Hepatocyte (in vitro differentiated cells): ENCODE measurements around the gene TASOR2. TPM values are rescaled to one million over a fixed set of nuclear protein-coding genes. Genes with fewer than 3 reads are reported as not detected.

ENCODE experiments used
- DNase-seq: peaks from one replicate; pipeline ENCODE4 v3.0.0-alpha.2; 2016; ENCODE audit warnings: low spot score
- H2AFZ ChIP-seq: fragments of 200-600 bp; sonication (generic); 2 replicates; pipeline ENCODE4 v1.6.0; 2016; ENCODE audit warnings: antibody characterized with exemption, mild to moderate bottlenecking
- H3K27ac ChIP-seq: fragments of 200-600 bp; sonication (generic); 2 replicates; pipeline ENCODE4 v1.5.1; 2016; ENCODE audit warnings: mild to moderate bottlenecking
- H3K27me3 ChIP-seq: fragments of 200-600 bp; sonication (generic); 2 replicates; pipeline ENCODE4 v1.6.1; 2016
- H3K36me3 ChIP-seq: fragments of 200-600 bp; sonication (generic); replicated peaks from 2 replicates; pipeline ENCODE4 v1.5.1; 2016; ENCODE audit warnings: low read depth; ENCODE audit not compliant: insufficient read depth
- H3K4me1 ChIP-seq: fragments of 200-600 bp; sonication (generic); 2 replicates; pipeline ENCODE4 v1.5.1; 2016; ENCODE audit warnings: mild to moderate bottlenecking, moderate library complexity; ENCODE audit not compliant: insufficient read depth
- H3K4me2 ChIP-seq: fragments of 200-600 bp; sonication (generic); 2 replicates; pipeline ENCODE4 v1.6.0; 2016
- H3K4me3 ChIP-seq: fragments of 200-600 bp; sonication (generic); 2 replicates; pipeline ENCODE4 v1.5.1; 2016; ENCODE audit warnings: mild to moderate bottlenecking
- H3K79me2 ChIP-seq: fragments of 200-600 bp; sonication (generic); 2 replicates; pipeline ENCODE4 v1.6.0; 2017; ENCODE audit warnings: mild to moderate bottlenecking
- H3K9me2 ChIP-seq: fragments of 200-600 bp; sonication (generic); replicated peaks from 2 replicates; pipeline ENCODE4 v1.6.0; 2017; ENCODE audit warnings: mild to moderate bottlenecking; ENCODE audit not compliant: insufficient read depth
- H3K9me3 ChIP-seq: fragments of 200-600 bp; sonication (generic); 2 replicates; pipeline ENCODE4 v1.5.1; 2016; ENCODE audit warnings: low read depth, mild to moderate bottlenecking
- H4K20me1 ChIP-seq: fragments of 200-600 bp; sonication (generic); 2 replicates; pipeline ENCODE4 v1.6.0; 2016; ENCODE audit warnings: mild to moderate bottlenecking; ENCODE audit not compliant: insufficient read depth, poor library complexity, severe bottlenecking
- CTCF ChIP-seq: fragments of 200-600 bp; sonication (generic); IDR thresholded peaks from 2 replicates; pipeline ENCODE4 v1.5.1; 2016; ENCODE audit warnings: antibody characterized with exemption, mild to moderate bottlenecking; ENCODE audit not compliant: poor library complexity
- EZH2 ChIP-seq: fragments of 200-600 bp; sonication (generic); IDR thresholded peaks from 2 replicates; pipeline ENCODE4 v1.6.1; 2016; ENCODE audit warnings: antibody characterized with exemption, mild to moderate bottlenecking, borderline replicate concordance
- EZH2phosphoT487 ChIP-seq: fragments of 200-600 bp; sonication (generic); IDR thresholded peaks from one replicate; pipeline ENCODE4 v1.6.1; 2018; ENCODE audit warnings: antibody characterized with exemption, mild to moderate bottlenecking, low read depth, moderate library complexity; ENCODE audit not compliant: unreplicated experiment, severe bottlenecking
- WGBS: methylation state at CpG from one replicate; pipeline ENCODE4 v1.1.6; 2016; ENCODE audit warnings: low lambda C conversion rate; ENCODE audit errors: missing lambda C conversion rate; 5-methylcytosine and 5-hydroxymethylcytosine counted together
- polyA plus RNA-seq: library from polyadenylated mRNA; unstranded; fragments of >200 nt; fragmentation: Nextera tagmentation; extraction: Ambion mirVana; gene quantifications from 2 replicates; pipeline ENCODE4 v1.2.1, GENCODE V29; 2016
- total RNA-seq: library from RNA; depleted of rRNA; stranded (reverse); fragments of >200 nt; gene quantifications from 2 replicates; pipeline ENCODE4 v1.2.3, GENCODE V29; 2014

The TASOR2 gene
- total and polyA plus RNA-seq, 2 experiments from 2014 or later: 13.5 to 38.4 TPM

GRCh38 chr10:5666841-5667630 lies 17.6 kb upstream of the TASOR2 start:
- Histone ChIP-seq H4K20me1 (no peaks in the 10 kb centered on the region), H3K36me3 (no peaks in the 10 kb centered on the region), H3K27ac (no peak overlapping the region), H3K27me3 (no peaks in the 10 kb centered on the region), H3K79me2 (peaks cover 27% of the 10 kb centered on the region), H3K4me2 (peak overlapping the region; percentile 98), H3K9me2 (no peaks in the 10 kb centered on the region), H3K4me3 (peak overlapping the region; percentile 94), H3K9me3 (no peaks in the 10 kb centered on the region), H2AFZ (peak overlapping the region; percentile 85), H3K4me1 (no peaks in the 10 kb centered on the region)
- TF ChIP-seq EZH2: no peak
- TF ChIP-seq CTCF: no peak
- TF ChIP-seq EZH2phosphoT487: no peak
- 61% methylated on average over 15 of the region's 15 CpGs for WGBS
- DNase-seq: no peak

DNA sequence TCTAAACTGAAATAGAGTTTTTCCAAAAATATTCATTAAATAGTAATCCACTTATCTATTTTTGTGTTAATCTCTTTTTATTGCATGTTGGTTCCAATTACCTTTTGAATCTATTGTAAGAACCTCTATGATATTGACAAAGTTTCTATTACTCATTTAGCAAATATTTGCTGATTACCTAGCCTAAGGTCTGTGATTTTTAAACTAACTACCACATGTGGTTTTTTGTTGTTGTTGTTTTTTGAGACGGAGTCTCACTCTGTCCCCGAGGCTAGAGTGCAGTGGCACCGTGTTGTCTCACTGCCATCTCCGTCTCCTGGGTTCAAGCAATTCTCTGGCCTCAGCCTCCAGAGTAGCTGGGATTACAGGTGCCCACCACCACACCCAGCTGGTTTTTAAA lies 16.2 kb upstream of the TASOR2 start:
- DNase-seq: no peak
- H3K4me2 ChIP-seq: peak overlapping the region; percentile 3
- H4K20me1 ChIP-seq: no peaks in the 10 kb centered on the region
- H3K4me1 ChIP-seq: no peaks in the 10 kb centered on the region
- H3K9me3 ChIP-seq: no peaks in the 10 kb centered on the region
- no peak for TF ChIP-seq CTCF
- TF ChIP-seq EZH2phosphoT487: no peak
- TF ChIP-seq EZH2: no peak
- WGBS: 60% methylated on average over 4 of the region's 4 CpGs
- H3K36me3 ChIP-seq: no peaks in the 10 kb centered on the region
- H3K4me3 ChIP-seq: no peak overlapping the region
- no peak overlapping the region for H3K27ac ChIP-seq
- peaks cover 17% of the 10 kb centered on the region for H3K79me2 ChIP-seq
- no peaks in the 10 kb centered on the region for H3K27me3 ChIP-seq
- no peaks in the 10 kb centered on the region for H3K9me2 ChIP-seq
- no peak overlapping the region for H2AFZ ChIP-seq

DNA sequence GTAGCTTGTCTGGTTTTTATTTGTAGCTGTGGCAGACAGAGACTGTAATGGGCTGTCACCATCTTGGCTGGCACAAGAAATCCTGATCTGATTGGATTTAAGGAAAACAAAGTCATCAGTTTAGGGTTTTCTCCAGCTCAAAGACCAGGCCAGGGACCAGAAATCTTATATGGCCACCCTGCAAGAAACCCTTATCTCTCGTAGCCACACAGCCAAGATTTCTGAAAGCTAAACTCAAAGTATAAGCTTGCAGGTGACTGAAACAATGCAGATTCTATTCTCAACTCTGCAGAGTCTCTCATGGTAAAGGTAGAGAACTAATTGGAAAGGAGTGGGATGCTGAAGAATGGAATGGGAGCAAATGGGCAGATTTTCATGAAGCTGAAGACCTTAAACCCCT lies 15.0 kb upstream of the TASOR2 start:
- no peaks in the 10 kb centered on the region for H3K4me1 ChIP-seq
- no peaks in the 10 kb centered on the region for H3K9me3 ChIP-seq
- H3K36me3 ChIP-seq: no peaks in the 10 kb centered on the region
- no peaks in the 10 kb centered on the region for H4K20me1 ChIP-seq
- no peak for TF ChIP-seq CTCF
- no peak for TF ChIP-seq EZH2
- TF ChIP-seq EZH2phosphoT487: no peak
- 82% methylated on average over 1 of the region's 1 CpG for WGBS
- H3K4me3 ChIP-seq: no peak overlapping the region
- H3K27me3 ChIP-seq: no peaks in the 10 kb centered on the region
- H3K9me2 ChIP-seq: no peaks in the 10 kb centered on the region
- peaks cover 6% of the 10 kb centered on the region for H3K79me2 ChIP-seq
- no peak overlapping the region for H3K4me2 ChIP-seq
- H3K27ac ChIP-seq: no peak overlapping the region
- no peak for DNase-seq
- H2AFZ ChIP-seq: no peak overlapping the region
